NCI-H2227 (cell line): ENCODE data around the gene PLXNA4.
A peak's percentile ranks its signal among the peaks of the same experiment; 100 is the strongest.

ENCODE experiments used
- DNase-seq: peaks from one replicate; lab custom pipeline; 2025; ENCODE audit not compliant: unreplicated experiment; lab: John Stamatoyannopoulos, UW

PLXNA4 gene

GRCh38 chr7:132225216-132226030, 350.8 kb downstream of the PLXNA4 start:
- DNase-seq, result no peak

GRCh38 chr7:132221356-132221755, 354.9 kb downstream of the PLXNA4 start:
- no peak for DNase-seq

GRCh38 chr7:132220060-132220459, 356.2 kb downstream of the PLXNA4 start:
- no peak for DNase-seq

GRCh38 chr7:132218876-132219275, 357.4 kb downstream of the PLXNA4 start:
- DNase-seq, result no peak

- DNase-seq, result no peak
These were observed 359.3 kb downstream of the PLXNA4 start for GRCh38 chr7:132216847-132217525.

- DNase-seq, result no peak
These were observed 361.8 kb downstream of the PLXNA4 start for GRCh38 chr7:132214452-132214851.

- DNase-seq, result no peak
These were observed 362.7 kb downstream of the PLXNA4 start for GRCh38 chr7:132213583-132213982.

GRCh38 chr7:132211971-132212370, 364.3 kb downstream of the PLXNA4 start:
- no peak for DNase-seq

GRCh38 chr7:132210821-132211220, 365.4 kb downstream of the PLXNA4 start:
- DNase-seq, result no peak

GRCh38 chr7:132207782-132208181, 368.5 kb downstream of the PLXNA4 start:
- no peak for DNase-seq

- DNase-seq, result peak; percentile 75
These were observed 369.1 kb downstream of the PLXNA4 start for GRCh38 chr7:132207211-132207610.

- DNase-seq, result peak; percentile 59
These were observed 369.7 kb downstream of the PLXNA4 start for GRCh38 chr7:132206594-132206993.

GRCh38 chr7:132205509-132205908, 370.8 kb downstream of the PLXNA4 start:
- DNase-seq, result no peak

- no peak for DNase-seq
These were observed 373.2 kb downstream of the PLXNA4 start for GRCh38 chr7:132203021-132203420.

GRCh38 chr7:132202541-132202940, 373.7 kb downstream of the PLXNA4 start:
- DNase-seq, result no peak

GRCh38 chr7:132200141-132200540, 376.1 kb downstream of the PLXNA4 start:
- DNase-seq, result peak; percentile 8

- no peak for DNase-seq
These were observed 376.6 kb downstream of the PLXNA4 start for GRCh38 chr7:132199626-132200025.

GRCh38 chr7:132197772-132198171, 378.5 kb downstream of the PLXNA4 start:
- no peak for DNase-seq

GRCh38 chr7:132193898-132194297, 382.4 kb downstream of the PLXNA4 start:
- DNase-seq, result no peak

GRCh38 chr7:132192809-132193208, 383.5 kb downstream of the PLXNA4 start:
- no peak for DNase-seq

- no peak for DNase-seq
These were observed 384.9 kb downstream of the PLXNA4 start for GRCh38 chr7:132191418-132191817.

- DNase-seq, result no peak
These were observed 385.6 kb downstream of the PLXNA4 start for GRCh38 chr7:132190683-132191082.
